Measurements from ENCODE around the gene GRAMD2B. TPM values are rescaled to one million over a fixed set of nuclear protein-coding genes. Genes with fewer than 3 reads are reported as not detected.

The GRAMD2B gene
- total RNA-seq, 1 donor from 2014 or later: 32.1 TPM

DNA sequence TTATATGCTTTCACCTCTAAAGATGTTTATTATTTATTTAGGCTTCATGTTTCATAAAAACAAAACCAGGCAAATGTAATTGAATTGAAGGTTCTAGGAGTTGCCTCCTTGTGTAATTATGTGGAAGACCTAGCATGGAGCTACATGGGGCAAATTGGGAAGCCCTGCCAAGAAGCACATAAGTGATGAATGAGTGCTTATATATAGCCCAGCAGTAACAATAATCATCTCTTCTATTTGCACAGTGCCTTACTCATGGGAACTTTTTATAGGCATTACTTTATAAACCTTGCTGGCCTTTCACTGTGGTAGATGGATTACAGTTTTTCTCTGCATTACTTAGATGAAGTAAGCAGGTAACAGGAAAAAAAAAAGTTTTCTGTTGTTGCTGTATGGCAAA, 40.0 kb upstream of the GRAMD2B start:
- no peaks in the 10 kb centered on the region for H3K4me1 Mint-ChIP-seq (ENCODE audit: low read depth)
- peaks cover 25% of the 10 kb centered on the region for H3K9me3 Mint-ChIP-seq (ENCODE audit: low read depth)
- DNase-seq (ENCODE audit: low spot score, unreplicated experiment): no peak
- peaks cover 14% of the 10 kb centered on the region for H3K36me3 Mint-ChIP-seq (ENCODE audit: insufficient read depth)
- H3K27me3 Mint-ChIP-seq: no peaks in the 10 kb centered on the region
- no peak overlapping the region for H3K4me3 Mint-ChIP-seq (ENCODE audit: low read depth)
- TF ChIP-seq, protein P1, sequence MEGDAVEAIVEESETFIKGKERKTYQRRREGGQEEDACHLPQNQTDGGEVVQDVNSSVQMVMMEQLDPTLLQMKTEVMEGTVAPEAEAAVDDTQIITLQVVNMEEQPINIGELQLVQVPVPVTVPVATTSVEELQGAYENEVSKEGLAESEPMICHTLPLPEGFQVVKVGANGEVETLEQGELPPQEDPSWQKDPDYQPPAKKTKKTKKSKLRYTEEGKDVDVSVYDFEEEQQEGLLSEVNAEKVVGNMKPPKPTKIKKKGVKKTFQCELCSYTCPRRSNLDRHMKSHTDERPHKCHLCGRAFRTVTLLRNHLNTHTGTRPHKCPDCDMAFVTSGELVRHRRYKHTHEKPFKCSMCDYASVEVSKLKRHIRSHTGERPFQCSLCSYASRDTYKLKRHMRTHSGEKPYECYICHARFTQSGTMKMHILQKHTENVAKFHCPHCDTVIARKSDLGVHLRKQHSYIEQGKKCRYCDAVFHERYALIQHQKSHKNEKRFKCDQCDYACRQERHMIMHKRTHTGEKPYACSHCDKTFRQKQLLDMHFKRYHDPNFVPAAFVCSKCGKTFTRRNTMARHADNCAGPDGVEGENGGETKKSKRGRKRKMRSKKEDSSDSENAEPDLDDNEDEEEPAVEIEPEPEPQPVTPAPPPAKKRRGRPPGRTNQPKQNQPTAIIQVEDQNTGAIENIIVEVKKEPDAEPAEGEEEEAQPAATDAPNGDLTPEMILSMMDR (IDR thresholded peaks at IDR 0.05; ENCODE audit: unreplicated experiment): no peak
- H3K27ac Mint-ChIP-seq: no peak overlapping the region

DNA sequence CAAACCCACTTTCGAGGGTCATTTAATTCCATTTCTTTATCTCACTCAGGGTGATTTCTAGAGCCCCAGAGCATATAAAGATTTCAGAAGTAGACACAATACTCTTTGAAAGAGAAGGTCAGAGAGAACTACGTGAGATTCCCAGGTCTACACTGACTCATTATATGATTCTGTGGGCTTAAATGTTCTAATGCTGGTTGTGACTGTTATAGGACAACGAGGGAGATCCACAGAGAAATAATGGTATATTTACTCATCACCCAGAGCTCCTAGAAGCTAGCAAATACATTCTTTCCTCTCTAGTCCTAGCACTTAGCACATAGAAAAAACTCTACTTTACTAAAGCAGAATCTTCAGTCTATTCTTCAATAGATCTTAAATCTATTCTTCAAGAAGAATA, 39.4 kb upstream of the GRAMD2B start:
- no peak overlapping the region for H3K4me3 Mint-ChIP-seq (ENCODE audit: low read depth)
- peaks cover 25% of the 10 kb centered on the region for H3K9me3 Mint-ChIP-seq (ENCODE audit: low read depth)

DNA sequence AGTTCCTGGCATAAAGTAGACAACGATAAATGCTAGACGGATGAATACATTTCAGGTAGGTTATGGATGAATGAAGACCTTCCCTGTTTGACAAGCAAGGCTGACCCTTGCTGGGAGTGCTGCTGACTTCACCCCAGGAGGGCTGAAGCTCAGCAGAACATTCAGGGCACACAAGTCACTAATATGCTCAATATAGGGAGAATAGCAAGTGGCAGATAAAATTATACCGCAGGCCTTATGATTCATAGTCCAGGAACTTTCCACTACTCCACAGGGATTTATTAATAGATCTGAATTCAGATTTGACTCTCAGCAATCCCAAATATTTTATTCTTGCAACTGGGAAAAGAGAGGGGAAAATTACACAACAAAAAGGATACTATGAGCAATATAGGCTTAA, 38.2 kb upstream of the GRAMD2B start:
- Mint-ChIP-seq H3K9me3 (ENCODE audit: low read depth) (peaks cover 21% of the 10 kb centered on the region), H3K27ac (no peak overlapping the region), H3K4me1 (ENCODE audit: low read depth) (no peaks in the 10 kb centered on the region), H3K36me3 (ENCODE audit: insufficient read depth) (peaks cover 10% of the 10 kb centered on the region), H3K27me3 (no peaks in the 10 kb centered on the region), H3K4me3 (ENCODE audit: low read depth) (no peak overlapping the region)
- TF ChIP-seq, protein P1 (IDR thresholded peaks at IDR 0.05; ENCODE audit: unreplicated experiment): no peak
- DNase-seq (ENCODE audit: low spot score, unreplicated experiment): no peak

More for the DNA sequence above, 39.4 kb upstream of the GRAMD2B start:
- Mint-ChIP-seq H3K27ac (no peak overlapping the region), H3K36me3 (ENCODE audit: insufficient read depth) (peaks cover 12% of the 10 kb centered on the region), H3K4me1 (ENCODE audit: low read depth) (no peaks in the 10 kb centered on the region), H3K27me3 (no peaks in the 10 kb centered on the region)
- no peak for DNase-seq (ENCODE audit: low spot score, unreplicated experiment)
- TF ChIP-seq, protein P1 (IDR thresholded peaks at IDR 0.05; ENCODE audit: unreplicated experiment): no peak

DNA sequence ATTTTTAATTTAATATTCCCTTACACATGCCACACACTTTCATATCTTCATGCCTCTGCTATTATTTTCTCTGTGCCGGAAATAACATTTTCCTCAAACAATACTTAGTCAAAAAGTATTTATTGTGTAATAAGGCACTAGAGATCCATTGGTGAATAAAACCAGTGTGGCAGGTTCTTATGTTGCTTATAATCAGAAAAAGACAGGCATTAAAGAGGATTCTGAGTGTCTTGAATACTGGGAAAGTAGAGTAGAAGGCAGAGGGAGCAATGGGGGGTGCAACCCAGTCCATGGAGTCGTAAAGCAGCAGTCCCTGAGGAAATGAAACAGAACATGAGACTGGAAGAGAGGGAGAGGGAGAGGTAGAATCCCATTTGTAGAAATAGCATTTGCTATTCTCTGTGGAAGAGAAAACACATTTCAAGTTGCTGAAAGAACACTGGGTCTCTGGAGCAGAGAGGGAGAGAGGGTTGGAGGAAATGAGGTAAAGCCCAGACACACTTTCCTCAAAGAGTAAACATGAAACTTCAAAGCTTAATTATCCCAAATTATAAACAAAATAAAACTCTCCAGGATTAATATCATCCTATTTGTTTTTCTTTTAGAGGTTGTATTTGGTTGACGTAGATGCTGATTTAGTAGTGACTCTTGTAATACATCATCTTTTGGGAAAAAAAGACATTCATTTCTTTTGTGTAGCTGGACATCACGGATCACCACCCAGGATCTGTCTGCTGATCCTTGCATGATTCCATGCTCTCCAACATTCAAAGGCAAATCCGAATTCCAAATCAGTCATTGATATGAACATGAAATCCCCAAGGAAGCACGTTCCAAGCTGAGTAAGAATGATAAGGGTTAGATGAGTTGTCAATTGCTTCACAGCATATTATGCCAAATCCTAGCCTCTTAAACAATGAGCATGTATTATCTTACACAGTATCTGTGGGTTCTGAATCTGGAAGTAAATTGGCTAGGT, 37.4 kb upstream of the GRAMD2B start:
- Mint-ChIP-seq H3K4me1 (ENCODE audit: low read depth) (no peaks in the 10 kb centered on the region), H3K27ac (no peak overlapping the region), H3K9me3 (ENCODE audit: low read depth) (peaks cover 15% of the 10 kb centered on the region), H3K4me3 (ENCODE audit: low read depth) (no peak overlapping the region), H3K27me3 (no peaks in the 10 kb centered on the region), H3K36me3 (ENCODE audit: insufficient read depth) (peaks cover 10% of the 10 kb centered on the region)
- TF ChIP-seq, protein P1 (IDR thresholded peaks at IDR 0.05; ENCODE audit: unreplicated experiment): no peak
- DNase-seq (ENCODE audit: low spot score, unreplicated experiment): no peak

DNA sequence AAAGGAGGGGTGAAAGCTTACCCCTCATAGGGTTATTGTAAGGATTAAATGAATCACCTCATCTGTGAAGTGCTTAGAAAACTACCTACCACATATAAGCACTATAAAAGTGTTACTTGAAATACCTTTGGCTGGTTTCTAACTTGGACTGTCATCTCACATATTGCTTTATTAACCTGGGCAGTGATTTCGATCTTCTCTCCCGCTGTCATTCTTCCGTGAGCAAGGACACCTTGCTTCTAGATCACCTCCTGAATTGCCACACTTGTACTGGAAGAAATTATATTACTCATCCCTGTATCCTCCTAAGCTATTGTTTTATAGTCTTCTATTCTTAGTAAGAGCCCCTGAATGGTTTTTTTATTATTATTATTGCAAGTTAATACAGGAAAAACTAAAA, 34.0 kb upstream of the GRAMD2B start:
- TF ChIP-seq, protein P1 (IDR thresholded peaks at IDR 0.05; ENCODE audit: unreplicated experiment): no peak
- Mint-ChIP-seq H3K27ac (no peak overlapping the region), H3K27me3 (no peaks in the 10 kb centered on the region), H3K4me1 (ENCODE audit: low read depth) (no peaks in the 10 kb centered on the region), H3K9me3 (ENCODE audit: low read depth) (no peaks in the 10 kb centered on the region), H3K36me3 (ENCODE audit: insufficient read depth) (peaks cover 2% of the 10 kb centered on the region), H3K4me3 (ENCODE audit: low read depth) (no peak overlapping the region)
- no peak for DNase-seq (ENCODE audit: low spot score, unreplicated experiment)
